ENCODE results near the gene ZNF711.
"Not testable (repeated sequence)": the region's sequence is repeated elsewhere in the genome, so short reads cannot be mapped to it uniquely, and the experiment has no call there.

ZNF711 gene

GRCh38 chrX:85243761-85244449 lies at the start of gene ZNF711, which contains the start of gene SATL1:
TSS of gene ZNF711 (plus strand) at chrX:85243991. CDS start at chrX:85247573, 3,582 bp downstream.
TSS of gene SATL1 (minus strand) at chrX:85243779. CDS start at chrX:85108968, 134,811 bp downstream.
- peak; percentile 72 for DNase-seq

GRCh38 chrX:85196319-85196718 lies 47.5 kb upstream of the ZNF711 start:
- DNase-seq: no peak

GRCh38 chrX:85203461-85203970 lies 40.3 kb upstream of the ZNF711 start:
- no peak for DNase-seq

GRCh38 chrX:85213792-85214530 lies 29.8 kb upstream of the ZNF711 start:
- DNase-seq: no peak

GRCh38 chrX:85215946-85216345 lies 27.8 kb upstream of the ZNF711 start:
- no peak for DNase-seq

GRCh38 chrX:85221361-85221760 lies 22.4 kb upstream of the ZNF711 start:
- DNase-seq: no peak

- no peak for DNase-seq
These were observed 20.4 kb upstream of the ZNF711 start for GRCh38 chrX:85223359-85223758.

GRCh38 chrX:85243155-85243554 lies 636 bp upstream of the ZNF711 start:
- no peak for DNase-seq

GRCh38 chrX:85244450-85245211 lies 840 bp downstream of the ZNF711 start:
- peak; percentile 48 for DNase-seq

GRCh38 chrX:85285286-85285685 lies 41.5 kb downstream of the ZNF711 start:
- not testable (repeated sequence) for DNase-seq

GRCh38 chrX:85288992-85289723 lies 45.4 kb downstream of the ZNF711 start:
- DNase-seq: no peak

- no peak for DNase-seq
These were observed 59.8 kb downstream of the ZNF711 start for GRCh38 chrX:85303544-85303943.

- DNase-seq: no peak
These were observed 65.9 kb downstream of the ZNF711 start for GRCh38 chrX:85309717-85310116.

GRCh38 chrX:85311348-85311747 lies 67.6 kb downstream of the ZNF711 start:
- DNase-seq: not testable (repeated sequence)
